OCI-M1 (cell line): Measurements from ENCODE around the gene KRT32.
"Not testable (repeated sequence)": the region's sequence is repeated elsewhere in the genome, so short reads cannot be mapped to it uniquely, and the experiment has no call there.

Source experiments
- DNase-seq: peaks from one replicate; lab custom pipeline; 2025; lab: John Stamatoyannopoulos, UW

KRT32 gene

DNA sequence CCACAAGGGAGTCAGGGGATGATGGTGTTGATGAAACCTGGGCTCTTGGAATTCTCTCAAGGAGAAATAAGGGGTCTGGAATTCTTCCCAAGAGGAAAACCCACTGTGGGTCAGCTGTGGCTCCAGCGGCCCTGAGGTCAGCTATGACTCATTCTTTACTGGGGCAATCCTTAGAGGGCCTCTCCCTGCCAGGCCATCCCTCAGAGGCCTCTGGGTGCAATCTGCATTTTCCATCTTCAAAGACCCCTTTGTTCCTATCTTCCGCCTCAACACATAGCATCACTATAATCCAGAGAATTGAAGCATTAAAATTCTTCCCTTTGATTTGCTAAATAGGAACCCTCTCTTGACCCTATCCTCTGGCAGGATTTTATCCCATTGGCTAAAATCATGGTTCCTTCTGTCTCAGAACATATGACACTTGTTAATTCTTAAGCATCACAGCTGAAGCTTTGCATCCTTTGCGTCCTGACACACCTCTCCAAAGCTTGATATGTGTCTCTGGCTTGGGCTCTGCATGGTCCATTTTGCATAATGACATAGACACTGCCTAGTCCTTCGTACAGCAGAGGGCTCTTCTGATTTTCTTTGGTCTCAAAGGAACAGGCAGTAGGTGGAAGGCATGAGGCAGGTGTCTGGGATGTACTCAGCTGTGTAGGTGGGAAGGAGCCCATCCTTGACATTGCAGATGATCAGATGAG lies 38.4 kb downstream of the KRT32 start:
- no peak for DNase-seq

DNA sequence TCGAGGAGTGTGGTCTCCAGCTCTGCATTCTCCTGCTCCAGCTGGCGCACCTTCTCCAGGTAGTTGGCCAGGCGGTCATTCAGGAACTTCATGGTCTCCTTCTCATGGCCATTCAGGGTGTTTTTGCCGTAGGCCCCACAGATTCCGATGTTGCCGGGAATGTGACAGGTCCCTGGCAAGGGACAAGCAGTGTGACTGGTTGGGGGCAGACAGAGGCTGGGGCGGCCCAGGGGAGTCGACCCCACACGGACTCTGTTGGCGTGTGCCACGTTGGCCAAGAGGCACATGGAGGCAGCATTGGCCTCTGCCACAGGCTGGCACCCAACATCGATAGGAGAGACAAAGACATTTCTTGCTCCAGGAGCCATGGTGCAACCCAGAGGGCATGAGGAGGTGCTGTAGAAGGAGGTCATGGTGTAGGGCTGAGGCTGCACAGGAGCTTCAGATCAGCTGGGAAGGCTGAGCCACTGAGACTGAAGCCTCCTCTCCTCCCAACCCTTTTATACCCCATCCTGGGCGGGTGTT lies 43.0 kb downstream of the KRT32 start, which contains the start of gene KRT37:
Gene KRT37 (minus strand): TSS at position 475 of the 525 bp plus-strand sequence. CDS start 62 bp downstream, at position 413.
- DNase-seq: no peak

DNA sequence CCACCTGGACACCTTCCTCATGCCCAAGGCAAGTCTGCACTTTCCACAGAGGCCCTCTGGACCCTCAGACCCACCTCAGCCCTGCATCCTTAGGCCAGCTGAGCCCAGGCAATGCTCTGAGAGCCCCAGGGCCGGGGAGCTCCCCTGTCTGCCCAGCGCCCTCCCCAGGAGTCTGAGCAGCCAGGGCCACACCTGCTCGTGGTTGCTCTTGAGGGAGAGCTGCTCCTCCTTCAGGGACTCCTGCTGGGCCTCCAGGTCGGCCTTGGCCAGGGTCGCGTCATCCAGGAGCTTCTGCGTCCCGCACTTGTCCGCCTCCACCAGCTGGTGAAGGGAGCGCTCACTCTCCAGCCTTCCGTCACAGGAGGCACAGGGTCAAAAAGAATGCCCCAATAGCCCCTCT lies 44.6 kb downstream of the KRT32 start:
- DNase-seq: not testable (repeated sequence)

DNA sequence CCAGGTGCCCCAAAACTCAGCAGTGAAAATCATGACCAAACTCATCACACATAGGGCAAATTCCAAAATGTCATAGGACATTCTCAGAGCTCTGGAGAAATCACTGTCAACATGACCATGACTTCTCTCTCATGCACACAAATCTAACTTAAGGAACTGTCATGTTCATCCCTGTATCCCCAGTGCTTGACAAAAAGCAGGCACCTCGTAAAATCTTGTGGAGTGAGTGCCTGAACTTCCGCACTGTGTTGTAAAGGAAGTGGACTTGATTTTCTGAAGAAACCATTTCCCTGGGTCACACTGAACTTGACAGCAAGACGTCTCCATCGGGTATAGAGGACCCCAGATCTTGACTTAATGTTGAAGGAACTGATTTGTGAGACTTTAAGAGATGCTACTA lies 45.6 kb downstream of the KRT32 start:
- DNase-seq: no peak

DNA sequence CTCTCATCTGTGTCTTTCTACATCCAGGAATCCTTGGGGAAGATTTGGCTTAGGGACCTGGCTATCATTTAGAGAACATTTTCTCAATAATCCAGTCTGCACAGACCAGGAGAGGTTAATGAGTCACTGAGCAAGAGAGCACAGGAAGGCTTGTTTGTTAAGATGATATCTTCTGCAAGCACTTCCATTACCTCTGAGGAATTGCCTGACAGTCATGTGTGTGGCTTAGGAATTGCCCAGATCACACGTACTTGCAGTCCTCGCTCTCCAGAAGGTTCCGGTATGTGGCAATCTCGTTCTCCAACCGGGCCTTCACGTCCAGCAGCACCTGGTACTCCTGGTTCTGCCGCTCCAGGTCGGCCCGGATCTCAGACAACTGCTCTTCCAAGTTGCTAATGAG lies 46.1 kb downstream of the KRT32 start:
- no peak for DNase-seq

DNA sequence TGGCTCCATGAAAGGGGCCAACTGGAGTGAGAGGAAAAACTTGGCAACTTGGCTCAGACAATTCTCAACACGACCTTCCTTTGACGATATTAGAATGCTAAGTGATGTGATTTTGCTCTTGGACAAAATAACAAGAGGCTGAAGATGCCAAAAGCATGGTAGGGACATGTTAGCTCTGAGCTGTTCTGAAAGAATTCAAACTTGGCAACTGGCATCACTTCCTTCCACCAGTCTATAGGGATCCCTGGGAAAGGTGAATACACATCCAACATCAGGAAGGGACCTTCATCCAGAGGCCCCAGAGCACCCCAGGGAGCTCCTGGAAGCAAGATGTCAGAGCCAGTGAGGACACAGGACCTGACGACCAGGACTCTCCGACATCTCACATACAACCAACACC lies 47.1 kb downstream of the KRT32 start:
- no peak for DNase-seq

DNA sequence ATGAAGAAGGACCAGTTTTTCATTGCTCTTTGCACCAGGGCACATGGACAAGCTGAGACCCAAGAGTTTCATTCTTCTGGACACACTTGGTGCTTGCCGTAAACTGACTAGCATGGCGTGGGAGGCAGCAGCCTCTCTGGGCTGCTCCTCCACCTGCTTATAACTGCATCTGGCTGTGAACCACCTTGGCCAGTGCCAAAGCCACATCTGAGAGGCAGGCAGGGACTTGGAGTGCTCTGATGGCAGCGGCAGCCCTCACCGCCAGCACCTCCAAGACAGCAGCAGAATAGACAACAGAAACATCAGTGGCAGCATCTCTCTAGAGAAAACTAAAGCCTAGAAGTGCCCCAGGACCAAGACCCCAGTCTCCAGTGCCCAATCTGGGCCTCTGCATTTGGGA lies 47.5 kb downstream of the KRT32 start:
- no peak for DNase-seq

DNA sequence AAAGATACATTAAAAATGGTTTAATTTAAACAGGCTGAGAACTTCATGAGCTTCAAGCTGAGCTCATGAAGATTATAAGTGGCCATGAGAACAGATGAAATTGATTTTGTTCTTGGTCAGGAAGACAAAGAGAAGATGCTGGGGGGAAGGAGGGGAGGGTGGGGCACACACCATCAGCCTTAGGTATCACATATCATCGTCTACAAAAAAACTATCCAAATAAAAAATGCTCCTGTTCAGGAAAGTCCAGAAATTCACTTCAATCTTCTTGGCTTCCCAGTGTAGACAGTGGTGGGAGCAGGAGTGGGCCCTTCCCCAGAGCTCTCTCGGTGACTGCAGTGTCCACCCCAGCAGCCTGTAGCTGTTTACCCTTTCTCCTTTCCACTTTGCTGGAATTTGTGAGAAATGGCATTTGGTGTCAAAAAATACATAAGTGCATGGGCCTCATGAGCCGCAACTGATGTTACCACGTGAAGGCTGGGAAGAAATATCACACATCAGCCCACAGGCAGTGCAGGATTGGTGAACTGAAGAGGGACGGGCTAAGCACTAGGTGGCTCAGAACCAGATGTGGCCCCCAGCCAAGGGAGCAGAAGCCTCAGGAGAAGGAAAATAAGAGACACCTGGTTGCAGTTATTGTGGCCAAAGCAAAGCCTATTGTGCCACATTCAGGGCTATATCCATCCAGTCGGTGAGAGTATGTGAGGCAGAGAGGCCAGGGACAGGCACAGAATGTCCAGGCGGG lies 48.9 kb downstream of the KRT32 start:
- no peak for DNase-seq

DNA sequence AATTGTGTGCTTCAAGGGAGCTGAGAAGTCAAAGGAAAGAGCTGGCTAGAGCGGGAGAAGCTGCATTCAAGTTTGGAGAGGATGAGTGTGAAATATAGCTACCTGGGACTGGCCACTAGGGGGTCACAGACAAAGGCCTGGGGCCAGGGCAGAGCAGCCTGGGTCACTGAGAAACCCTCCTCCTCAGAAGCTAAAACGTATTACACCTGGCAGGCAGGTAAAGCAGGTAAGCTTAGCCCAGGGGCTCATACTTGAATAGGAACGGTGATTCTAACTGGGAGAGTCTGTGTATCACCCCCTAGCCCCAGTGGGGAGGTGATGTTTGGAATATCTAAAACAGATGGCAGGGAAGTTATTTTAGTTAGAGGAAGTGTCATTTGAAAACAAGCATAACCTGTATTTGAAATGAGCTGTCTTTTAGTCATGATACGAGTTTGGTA lies 49.6 kb downstream of the KRT32 start:
- DNase-seq: peak; percentile 15

DNA sequence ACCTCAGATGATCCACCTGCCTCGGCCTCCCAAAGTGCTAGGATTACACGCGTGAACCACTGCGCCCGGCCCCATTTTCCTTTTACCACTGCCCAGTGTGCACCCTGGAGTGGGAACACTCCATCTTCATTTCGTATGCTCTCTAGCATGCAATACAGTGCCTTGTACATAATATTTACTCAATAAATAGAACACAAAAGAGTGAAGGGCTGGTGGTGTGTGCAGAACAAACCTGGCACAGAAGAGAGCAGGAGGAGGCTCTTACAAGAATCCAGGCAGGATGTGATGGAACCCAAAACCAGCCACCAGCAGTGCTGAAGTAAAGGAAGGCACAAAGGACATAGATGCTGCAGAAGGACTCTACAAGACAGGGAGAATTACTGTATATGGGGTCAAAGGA lies 50.1 kb downstream of the KRT32 start:
- no peak for DNase-seq

DNA sequence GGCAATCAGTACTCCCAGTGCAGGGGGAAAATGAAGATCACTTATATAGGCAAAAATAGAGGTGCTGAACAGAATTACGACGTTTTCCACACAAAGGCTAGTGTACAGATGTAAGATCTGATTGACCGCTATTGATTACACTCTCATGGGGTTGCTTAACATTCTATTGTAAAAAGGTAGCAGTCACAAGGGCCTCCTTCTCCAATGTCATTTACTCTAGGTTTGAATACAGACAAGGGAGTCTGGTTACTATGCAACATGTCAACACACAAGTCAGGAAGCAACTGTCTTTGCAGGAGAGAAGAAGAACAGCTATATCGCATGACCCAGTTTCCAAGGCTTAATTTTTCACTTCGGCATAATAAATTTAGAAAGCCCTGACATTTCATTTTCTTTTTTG lies 50.7 kb downstream of the KRT32 start:
- DNase-seq: no peak

DNA sequence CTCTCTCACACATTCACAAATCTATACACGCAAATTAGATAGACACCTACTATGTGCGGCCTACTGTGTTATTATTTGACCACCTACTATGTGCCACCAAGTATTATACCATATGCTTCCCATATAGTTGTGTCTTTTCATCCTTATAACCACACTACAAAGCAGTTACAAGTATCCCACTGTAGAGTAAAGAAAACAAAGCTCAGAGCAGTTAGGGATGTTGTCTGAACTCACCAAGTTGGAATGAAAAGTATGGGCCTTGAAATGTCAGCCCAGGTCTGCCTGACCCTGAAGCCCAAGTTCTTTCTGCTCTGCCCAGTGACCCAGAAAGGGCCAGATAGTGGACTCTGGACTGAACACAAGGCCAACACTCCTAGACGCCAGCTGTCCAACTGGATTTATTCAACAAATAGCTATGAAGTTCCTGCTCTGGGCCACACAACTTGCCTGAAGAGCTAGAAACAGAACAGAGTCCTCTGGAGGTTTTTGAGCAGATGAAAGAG lies 51.3 kb downstream of the KRT32 start:
- no peak for DNase-seq

DNA sequence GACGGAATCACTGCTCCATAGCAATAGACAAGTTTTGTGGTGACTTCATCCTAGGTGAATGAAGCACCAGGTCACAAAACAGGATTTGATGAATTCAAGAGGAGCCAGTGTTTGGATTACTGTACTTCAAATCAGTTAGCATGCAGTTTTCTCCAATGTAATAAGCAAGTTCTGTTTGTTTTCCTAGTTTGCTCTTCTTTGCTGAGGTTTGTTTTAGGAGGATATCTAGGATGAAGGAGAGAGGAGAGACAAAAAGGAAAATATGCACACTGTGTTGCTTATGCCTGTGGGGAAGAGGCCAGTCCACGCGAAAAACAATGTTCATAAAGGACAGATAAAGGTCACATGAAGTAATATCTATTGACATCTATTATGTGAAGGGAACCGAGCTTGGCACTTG lies 51.8 kb downstream of the KRT32 start:
- DNase-seq: no peak

DNA sequence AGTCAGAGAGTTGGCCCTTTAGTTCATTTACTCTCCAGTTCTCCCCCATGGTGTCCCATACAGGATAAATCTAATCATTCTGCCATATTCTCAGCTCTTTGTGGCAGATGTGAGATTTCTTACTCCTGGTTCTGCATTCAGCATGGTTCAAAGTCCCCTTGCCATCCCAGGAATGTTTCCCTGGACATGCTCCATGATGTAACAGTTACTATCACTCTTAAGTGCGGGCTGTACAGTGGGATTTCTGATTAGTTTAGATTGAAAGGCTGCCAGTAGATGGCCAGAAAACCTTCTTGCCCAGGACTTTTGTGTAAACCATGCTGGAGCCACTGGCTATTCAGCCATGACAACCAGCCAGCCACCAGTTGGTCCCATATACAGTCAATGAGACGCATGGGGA lies 53.2 kb downstream of the KRT32 start:
- no peak for DNase-seq

DNA sequence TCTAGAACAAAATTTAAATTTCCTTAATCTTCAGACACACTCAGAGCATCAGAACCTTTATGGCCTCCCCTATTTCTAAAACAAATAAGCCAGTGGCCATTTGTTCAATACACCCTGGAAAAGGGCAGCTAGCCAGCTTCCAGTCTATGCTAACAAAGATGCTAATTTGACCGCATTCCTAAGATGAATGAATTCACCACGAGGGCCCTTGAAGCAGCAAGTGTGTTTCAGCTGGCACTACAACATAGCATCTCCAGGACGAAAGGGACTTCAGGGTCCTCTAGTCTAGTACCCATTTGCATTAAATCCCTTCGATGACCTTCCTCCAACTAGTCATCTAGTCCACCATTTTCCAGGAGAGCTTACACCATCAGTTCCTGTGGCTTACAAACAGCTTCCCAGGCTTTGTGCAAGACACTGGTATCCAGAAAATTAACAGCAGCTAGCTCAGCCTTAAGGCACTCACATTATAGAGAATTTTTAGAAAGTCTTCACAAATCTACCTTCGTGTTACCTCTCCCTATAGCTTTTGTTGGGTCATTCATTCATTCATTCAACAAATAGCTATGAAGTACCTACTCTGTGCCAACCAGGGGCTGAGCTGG lies 53.7 kb downstream of the KRT32 start:
- no peak for DNase-seq

DNA sequence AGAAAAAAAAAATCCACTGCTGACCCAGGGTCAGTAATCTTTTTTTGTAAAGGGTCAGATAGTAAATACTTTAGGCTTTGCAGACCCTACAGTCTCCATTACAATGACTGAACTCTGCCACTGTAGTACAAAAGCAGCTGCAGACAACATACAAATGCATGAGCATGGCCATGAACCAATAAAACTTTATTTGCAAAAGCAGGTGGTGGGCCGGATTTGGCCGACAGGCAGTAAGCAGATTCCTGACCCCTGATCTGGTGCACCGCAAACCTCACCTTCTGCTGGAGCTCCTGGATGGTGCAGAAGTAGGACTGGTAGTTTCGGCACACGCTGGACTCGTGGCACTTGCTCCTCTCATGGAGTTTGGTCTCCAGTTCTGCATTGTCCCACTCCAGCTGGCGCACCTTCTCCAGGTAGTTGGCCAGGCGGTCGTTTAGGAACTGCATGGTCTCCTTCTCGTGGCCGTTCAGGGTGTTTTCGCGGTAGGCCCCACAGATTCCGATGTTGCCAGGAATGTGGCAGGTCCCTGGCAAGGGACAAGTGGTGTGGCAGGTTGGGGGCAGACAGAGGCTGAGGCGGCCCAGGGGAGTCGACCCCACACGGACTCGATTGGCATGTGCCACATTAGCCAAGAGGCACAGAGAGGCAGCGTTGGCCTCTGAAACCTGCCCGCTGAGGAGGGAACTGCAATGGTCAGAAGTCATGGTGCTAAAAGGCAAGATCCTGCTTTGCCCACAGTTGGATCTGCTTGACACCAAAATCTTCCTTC lies 55.9 kb downstream of the KRT32 start:
- no peak for DNase-seq
